A549 (cell line): ENCODE measurements around the gene ULK1. TPM values are rescaled to one million over a fixed set of nuclear protein-coding genes. Genes with fewer than 3 reads are reported as not detected.

ENCODE experiments used
- ATAC-seq, 2 experiments: fragments of 200-7000 bp in 1 of 2; fragments of >200 bp in 1 of 2; cut with Nextera tagmentation in 1 of 2; cut with Tn5 transposase in 1 of 2; 3 replicates each; pipeline versions ENCODE4 v1.8.0 to v1.9.1; 2018 to 2020; ENCODE audit warnings: mild to moderate bottlenecking in 1 of 2, moderate library complexity in 1 of 2
- CTCF ChIA-PET: fragments of 300-600 bp; sonication (Branson Sonifier 250); formaldehyde crosslinking; extraction: SDS; loops from one replicate; lab custom pipeline; 2021; ENCODE audit warnings: antibody characterized with exemption, inconsistent platforms; lab: Yijun Ruan, JAX
- POLR2A ChIA-PET: fragments of 350-600 bp; formaldehyde crosslinking; extraction: SDS; loops from one replicate; lab custom pipeline; 2021; ENCODE audit warnings: antibody characterized with exemption, inconsistent platforms; lab: Yijun Ruan, JAX
- DNase-seq, 2 experiments: peaks; one replicate each; pipeline versions ENCODE4 v3.0.0 to v3.0.0-alpha.2; 2011 to 2016; ENCODE audit warnings: low read depth in 1 of 2, low spot score in 1 of 2
- FAIRE-seq: peaks from 2 replicates; lab custom pipeline; 2011; peaks lifted over from hg19 to GRCh38; lab: Jason Lieb, UNC
- H3K27ac ChIP-seq, 2 experiments: fragments of >200 bp; sonication (Bioruptor Twin); formaldehyde crosslinking; 3 replicates each; pipeline ENCODE4 v1.5.1; 2016 to 2017
- H3K4me1 ChIP-seq: fragments of >200 bp; sonication (Bioruptor Twin); formaldehyde crosslinking; 3 replicates; pipeline ENCODE4 v1.6.1; 2016
- H3K4me2 ChIP-seq: fragments of >200 bp; sonication (Bioruptor Twin); formaldehyde crosslinking; 3 replicates; pipeline ENCODE4 v1.6.1; 2016
- H3K4me3 ChIP-seq: fragments of >200 bp; sonication (Bioruptor Twin); formaldehyde crosslinking; 3 replicates; pipeline ENCODE4 v1.5.1; 2016
- H3K9me3 ChIP-seq: fragments of >200 bp; sonication (Bioruptor Twin); formaldehyde crosslinking; 3 replicates; pipeline ENCODE4 v1.6.1; 2016
- ATOH8 ChIP-seq: fragments of 250-450 bp; sonication (Bioruptor Pico); IDR thresholded peaks from 2 replicates; pipeline ENCODE4 v1.5.0; 2020; ENCODE audit warnings: low read depth, mild to moderate bottlenecking, moderate library complexity
- CBX8 ChIP-seq: fragments of 200-600 bp; sonication (generic); IDR thresholded peaks from 2 replicates; pipeline ENCODE4 v1.6.1; 2016
- CEBPB ChIP-seq, 2 experiments: fragments of >200 bp in 1 of 2; sonication (Bioruptor Twin) in 1 of 2; formaldehyde crosslinking in 1 of 2; IDR thresholded peaks; 2 replicates each; pipeline ENCODE4 v1.6.1; 2012 to 2016
- CHD2 ChIP-seq: fragments of 150-350 bp; IDR thresholded peaks from 2 replicates; pipeline ENCODE4 v1.6.1; 2014; ENCODE audit warnings: low read length; ENCODE audit not compliant: partially characterized antibody
- CTCF ChIP-seq: fragments of >200 bp; sonication (Bioruptor Twin); formaldehyde crosslinking; IDR thresholded peaks from 3 replicates; pipeline ENCODE4 v1.5.1; 2016
- FOSB ChIP-seq: fragments of 250-450 bp; sonication (Bioruptor Pico); IDR thresholded peaks from 2 replicates; pipeline ENCODE4 v1.5.0; 2020; ENCODE audit warnings: mild to moderate bottlenecking, moderate library complexity
- FOSL2 ChIP-seq, 2 experiments: fragments of 450-650 bp in 1 of 2; fragments of >200 bp in 1 of 2; sonication (Bioruptor Twin) in 1 of 2; formaldehyde crosslinking; IDR thresholded peaks; 2 replicates each; pipeline versions ENCODE4 v1.5.0 to v1.6.1; 2016 to 2020; ENCODE audit warnings: mild to moderate bottlenecking in 1 of 2, moderate library complexity in 1 of 2
- FOXS1 ChIP-seq: fragments of 250-450 bp; sonication (Bioruptor Pico); IDR thresholded peaks from 2 replicates; pipeline ENCODE4 v1.5.0; 2020; ENCODE audit warnings: mild to moderate bottlenecking, moderate library complexity
- GATA3 ChIP-seq: IDR thresholded peaks from 2 replicates; pipeline ENCODE4 v1.6.1; 2012; ENCODE audit warnings: borderline replicate concordance
- HES2 ChIP-seq: fragments of >200 bp; sonication (Bioruptor Twin); formaldehyde crosslinking; IDR thresholded peaks from 2 replicates; pipeline ENCODE4 v1.6.1; 2016
- HEYL ChIP-seq: fragments of 250-450 bp; sonication (Bioruptor Pico); IDR thresholded peaks from 2 replicates; pipeline ENCODE4 v1.8.0; 2021; ENCODE audit warnings: mild to moderate bottlenecking, moderate library complexity
- HOXA7 ChIP-seq: fragments of 250-450 bp; sonication (Bioruptor Pico); IDR thresholded peaks from 2 replicates; pipeline ENCODE4 v1.5.0; 2020; ENCODE audit warnings: mild to moderate bottlenecking, moderate library complexity
- JUN ChIP-seq, 2 experiments: fragments of >200 bp; sonication (Bioruptor Twin); formaldehyde crosslinking; IDR thresholded peaks; 2 replicates in 1 of 2; 3 replicates in 1 of 2; pipeline ENCODE4 v1.6.1; 2016 to 2017
- KDM5A ChIP-seq: fragments of 200-600 bp; sonication (generic); IDR thresholded peaks from 2 replicates; pipeline ENCODE4 v1.6.1; 2016; ENCODE audit warnings: antibody characterized with exemption, mild to moderate bottlenecking
- MAZ ChIP-seq: fragments of 150-350 bp; IDR thresholded peaks from 2 replicates; pipeline ENCODE4 v1.6.1; 2014; ENCODE audit warnings: antibody characterized with exemption, low read depth, low read length, borderline replicate concordance
- POLR2AphosphoS2 ChIP-seq: conservative IDR thresholded peaks from 2 replicates; pipeline ENCODE4 v1.6.1; 2012; ENCODE audit warnings: low read length, improper control_type of control experiment, inconsistent platforms
- RAD21 ChIP-seq, 2 experiments: fragments of >200 bp in 1 of 2; sonication (Bioruptor Twin) in 1 of 2; formaldehyde crosslinking in 1 of 2; IDR thresholded peaks in 1 of 2; conservative IDR thresholded peaks in 1 of 2; 2 replicates in 1 of 2; 3 replicates in 1 of 2; pipeline ENCODE4 v1.6.1; 2012 to 2018; ENCODE audit warnings: inconsistent platforms in 1 of 2
- RARB ChIP-seq: fragments of 250-450 bp; sonication (Bioruptor Pico); IDR thresholded peaks from 2 replicates; pipeline ENCODE4 v1.8.0; 2021; ENCODE audit warnings: mild to moderate bottlenecking, moderate library complexity
- RCOR1 ChIP-seq: fragments of 150-350 bp; IDR thresholded peaks from 2 replicates; pipeline ENCODE4 v1.6.1; 2014; ENCODE audit warnings: antibody characterized with exemption, low read length, low read depth
- REST ChIP-seq: fragments of 200-600 bp; sonication (generic); IDR thresholded peaks from 2 replicates; pipeline ENCODE4 v1.6.1; 2016; ENCODE audit warnings: antibody characterized with exemption, mild to moderate bottlenecking, moderate library complexity
- RFX5 ChIP-seq: fragments of 450-650 bp; IDR thresholded peaks from 2 replicates; pipeline ENCODE4 v1.7.1; 2014; ENCODE audit warnings: antibody characterized with exemption, mild to moderate bottlenecking, moderate library complexity
- SREBF2 ChIP-seq: fragments of 450-650 bp; IDR thresholded peaks from 2 replicates; pipeline ENCODE4 v1.6.1; 2014; ENCODE audit warnings: mild to moderate bottlenecking, moderate library complexity
- ZFP36 ChIP-seq: fragments of 450-650 bp; IDR thresholded peaks from 2 replicates; pipeline ENCODE4 v1.6.1; 2014; ENCODE audit warnings: borderline replicate concordance; ENCODE audit not compliant: partially characterized antibody
- WGBS: methylation state at CpG from one replicate; pipeline ENCODE4 v1.1.6; 2017; ENCODE audit errors: missing lambda C conversion rate; 5-methylcytosine and 5-hydroxymethylcytosine counted together
- polyA plus RNA-seq, 4 experiments: library from polyadenylated mRNA; depleted of rRNA in 3 of 4; stranded (reverse); fragments of >200 nt; fragmentation: RNase III in 1 of 4; extraction: RNeasy Plus Mini Kit Qiagen cat#74134 plus additional on column Dnase treatment in 1 of 4; gene quantifications; 2 replicates in 3 of 4; 3 replicates in 1 of 4; pipeline ENCODE4 v1.2.3, GENCODE V29; 2011 to 2017
- TF ChIP-seq, protein P1 (sequence below): IDR thresholded peaks from 2 replicates; pipeline ENCODE4 v1.6.1; 2012

Gene ULK1
- polyA plus RNA-seq, 2 of the 4 experiments (the other 2 are of a cell fraction): 15.1 to 46.2 TPM

- TF ChIP-seq HES2: no peak
- TF ChIP-seq JUN (IDR thresholded peaks at IDR 0.05): no peak
- TF ChIP-seq RARB (CRISPR knock-in tag): no peak
- TF ChIP-seq RAD21 (conservative IDR thresholded peaks at IDR 0.05 in 1 of 2, IDR thresholded peaks at IDR 0.05 in 1 of 2): no peak
- TF ChIP-seq SREBF2: no peak
- no peak for TF ChIP-seq FOSL2 (IDR thresholded peaks at IDR 0.05)
- TF ChIP-seq FOSL2 (CRISPR knock-in tag; IDR thresholded peaks at IDR 0.05): no peak
- TF ChIP-seq, all 56 proteins: peak for 0
Observed at GRCh38 chr12:131934535-131934934, 40.1 kb downstream of the ULK1 start (continued).

- H3K4me1 ChIP-seq: no peaks in the 10 kb centered on the region
- WGBS: 78% methylated on average over 7 of the region's 7 CpGs
- ChIA-PET POLR2A (no interaction called here), CTCF (interaction anchor here (1.2 to 2.0 kb wide), 3 partner anchors 9 to 1022 kb away, joined by 3 to 8 read pairs (median 3); partner anchors contain the start of gene PUS1)
- ATAC-seq (no peak), FAIRE-seq (no peak), DNase-seq (no peak)
- H3K27ac ChIP-seq: no peak overlapping the region
- no peak overlapping the region for H3K4me2 ChIP-seq
- no peaks in the 10 kb centered on the region for H3K9me3 ChIP-seq
- H3K4me3 ChIP-seq: no peak overlapping the region
- TF ChIP-seq SREBF2 (no peak), RFX5 (no peak), KDM5A (no peak), FOXS1 (CRISPR knock-in tag) (no peak), HOXA7 (CRISPR knock-in tag) (no peak), POLR2AphosphoS2 (no peak), GATA3 (no peak), CEBPB (IDR thresholded peaks at IDR 0.05) (no peak), FOSB (CRISPR knock-in tag) (no peak), CBX8 (no peak), REST (no peak), ZFP36 (no peak), RCOR1 (no peak), CTCF (no peak), ATOH8 (no peak), MAZ (no peak), HEYL (CRISPR knock-in tag) (no peak), CHD2 (no peak)
- TF ChIP-seq, protein P1, sequence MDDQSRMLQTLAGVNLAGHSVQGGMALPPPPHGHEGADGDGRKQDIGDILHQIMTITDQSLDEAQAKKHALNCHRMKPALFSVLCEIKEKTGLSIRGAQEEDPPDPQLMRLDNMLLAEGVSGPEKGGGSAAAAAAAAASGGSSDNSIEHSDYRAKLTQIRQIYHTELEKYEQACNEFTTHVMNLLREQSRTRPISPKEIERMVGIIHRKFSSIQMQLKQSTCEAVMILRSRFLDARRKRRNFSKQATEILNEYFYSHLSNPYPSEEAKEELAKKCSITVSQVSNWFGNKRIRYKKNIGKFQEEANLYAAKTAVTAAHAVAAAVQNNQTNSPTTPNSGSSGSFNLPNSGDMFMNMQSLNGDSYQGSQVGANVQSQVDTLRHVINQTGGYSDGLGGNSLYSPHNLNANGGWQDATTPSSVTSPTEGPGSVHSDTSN: no peak
- TF ChIP-seq, all 56 proteins: peak for 0
Observed at GRCh38 chr12:131938082-131938481, 43.7 kb downstream of the ULK1 start.
